ENCODE measurements around the gene USP46. TPM values are rescaled to one million over a fixed set of nuclear protein-coding genes. Genes with fewer than 3 reads are reported as not detected.

Gene USP46
- total and polyA plus RNA-seq, 2 of the 4 experiments (the other 2 are of a cell fraction), result 9.3 to 15.4 TPM

- no peak overlapping the region for H3K4ac ChIP-seq (ENCODE audit: low read depth, low read length)
- H3K36me3 ChIP-seq (ENCODE audit: control insufficient read depth, insufficient read depth, low read length), result no peaks in the 10 kb centered on the region
- H4K8ac ChIP-seq (ENCODE audit: low read depth in 2 of 2, low read length in 2 of 2), result no peak overlapping the region
- H3K4me1 ChIP-seq (ENCODE audit: control insufficient read depth, insufficient read depth, low read length), result no peaks in the 10 kb centered on the region
- ChIA-PET CTCF (no interaction called here), POLR2A (ENCODE audit: unreplicated experiment) (no interaction called here)
- no peak overlapping the region for H3K4me2 ChIP-seq (ENCODE audit: low read depth, low read length)
- H3K14ac ChIP-seq (replicated peaks; ENCODE audit: low read depth, low read length), result no peak overlapping the region
- no peak overlapping the region for H3K56ac ChIP-seq (ENCODE audit: extremely low read depth, insufficient read depth, low read length)
- H3K18ac ChIP-seq (ENCODE audit: low read depth, low read length), result no peak overlapping the region
- BruUV-seq (replicated peaks), result no TSS peak
- H4K91ac ChIP-seq (ENCODE audit: insufficient read depth, low read depth, low read length), result no peak overlapping the region
- H2AK9ac ChIP-seq (replicated peaks; ENCODE audit: low read depth, low read length, poor library complexity), result no peak overlapping the region
- no peaks in the 10 kb centered on the region for H3K79me1 ChIP-seq (ENCODE audit: low read depth in 1 of 2, low read length in 2 of 2)
- in situ Hi-C loops (cut with MboI; ENCODE audit: low sequenced_read_pairs), result no loop called here
- intact Hi-C loops (cut with micrococcal nuclease), result no loop called here
- no peak overlapping the region for H2AK5ac ChIP-seq (ENCODE audit: low read depth, low read length)
- DNase-seq (no peak), ATAC-seq (ENCODE audit: low read depth) (no peak)
- H2BK5ac ChIP-seq (ENCODE audit: low read depth, low read length, poor library complexity, severe bottlenecking), result no peak overlapping the region
- no peak overlapping the region for H2BK15ac ChIP-seq (ENCODE audit: low read depth, low read length)
- no peaks in the 10 kb centered on the region for H3K9me3 ChIP-seq (ENCODE audit: control insufficient read depth, insufficient read depth, low read length)
- no peak overlapping the region for H3K23ac ChIP-seq (ENCODE audit: low read depth, low read length)
- no CpG with 5 or more reads among the region's 2 CpGs for WGBS, 2 experiments (ENCODE audit: extremely low coverage in 2 of 2, insufficient read length in 1 of 2)
- no peak overlapping the region for H4K5ac ChIP-seq (ENCODE audit: low read depth, low read length)
- H2BK120ac ChIP-seq (ENCODE audit: low read depth, low read length), result no peak overlapping the region
- no peak overlapping the region for H3K4me3 ChIP-seq (ENCODE audit: insufficient read depth, low read depth, low read length)
- no peak overlapping the region for H3K27ac ChIP-seq (ENCODE audit: insufficient read depth, low read length)
- no peaks in the 10 kb centered on the region for H4K20me1 ChIP-seq (ENCODE audit: insufficient read depth, low read length)
- H3K27me3 ChIP-seq (ENCODE audit: control insufficient read depth, insufficient read depth, low read length), result no peaks in the 10 kb centered on the region; the same call in 1 of the 2 replicates
- H3K9ac ChIP-seq (ENCODE audit: low read depth, low read length), result no peak overlapping the region
- dilution Hi-C loops (cut with HindIII; ENCODE audit: low sequenced_read_pairs, unreplicated experiment), result no loop called here
- no peaks in the 10 kb centered on the region for H3K9me1 ChIP-seq (ENCODE audit: insufficient read depth, low read length)
- H2AFZ ChIP-seq (replicated peaks; ENCODE audit: low read length, poor library complexity), result no peak overlapping the region
- TF ChIP-seq SMC3 (IDR thresholded peaks at IDR 0.05; ENCODE audit: low read depth, low read length), result no peak
- TF ChIP-seq MAFK (IDR thresholded peaks at IDR 0.05; ENCODE audit: low read depth, low read length), result no peak
- no peak for TF ChIP-seq MXI1 (IDR thresholded peaks at IDR 0.05; ENCODE audit: borderline replicate concordance, low read depth, low read length)
- TF ChIP-seq RCOR1 (IDR thresholded peaks at IDR 0.05; ENCODE audit: insufficient replicate concordance, low read length), result no peak
- TF ChIP-seq FOS (IDR thresholded peaks at IDR 0.05; ENCODE audit: low read depth, low read length), result no peak
- TF ChIP-seq CTCF (conservative IDR thresholded peaks at IDR 0.05; ENCODE audit: low read depth, low read length), result no peak
- no peak for TF ChIP-seq RFX5 (IDR thresholded peaks at IDR 0.05; ENCODE audit: low read depth, low read length)
- no peak for TF ChIP-seq NFE2L2 (IDR thresholded peaks at IDR 0.05; ENCODE audit: low read depth, low read length)
- TF ChIP-seq RAD21 (IDR thresholded peaks at IDR 0.05; ENCODE audit: low read length), result no peak
- no peak for TF ChIP-seq ELK1 (IDR thresholded peaks at IDR 0.05; ENCODE audit: borderline replicate concordance, low read depth, low read length)
- H2BK20ac ChIP-seq (ENCODE audit: low read depth, low read length), result no peak overlapping the region
Measured at GRCh38 chr4:52670121-52670520, 11.0 kb upstream of the USP46 start.
